ENCODE data around the gene KRT80.

The KRT80 gene

DNA sequence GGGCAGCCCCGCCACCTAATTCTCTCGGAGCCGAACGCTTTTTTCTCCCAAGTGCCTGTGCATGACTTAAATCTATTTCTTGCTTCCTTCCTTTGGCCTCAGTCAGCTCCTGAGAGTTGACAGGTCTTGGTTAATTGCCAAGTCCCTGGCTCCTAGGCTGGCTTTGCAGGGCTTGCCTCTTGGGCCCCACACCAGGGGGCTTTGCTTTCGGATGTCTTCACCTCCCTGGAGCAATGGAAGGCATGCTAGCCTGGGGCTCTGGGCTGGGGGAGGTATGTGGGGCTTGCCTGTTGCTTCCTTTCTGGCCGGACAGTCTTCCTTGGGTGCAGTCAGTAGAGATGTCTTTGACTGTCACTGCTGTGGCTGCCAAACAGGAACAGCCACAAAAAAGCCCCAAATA lies 2.2 kb upstream of the KRT80 start:
- no peaks in the 10 kb centered on the region for H3K27me3 ChIP-seq (ENCODE audit: control insufficient read depth, insufficient read depth, low read length)
- no peaks in the 10 kb centered on the region for H3K36me3 ChIP-seq (ENCODE audit: control insufficient read depth, insufficient read depth, low read length)
- no peak overlapping the region for H3K27ac ChIP-seq
- H2AFZ ChIP-seq, result no peak overlapping the region
- H3K4me2 ChIP-seq (ENCODE audit: low read length), result peak overlapping the region; percentile 30
- TF ChIP-seq CTCF (IDR thresholded peaks at IDR 0.05), result no peak
- H3K79me2 ChIP-seq, result no peaks in the 10 kb centered on the region
- H3K9me3 ChIP-seq (ENCODE audit: control insufficient read depth, low read length), result no peaks in the 10 kb centered on the region
- H3K4me3 ChIP-seq (ENCODE audit: low read depth, low read length), result no peak overlapping the region
- peaks cover 21% of the 10 kb centered on the region for H3K4me1 ChIP-seq
- no peak overlapping the region for H3K9ac ChIP-seq

DNA sequence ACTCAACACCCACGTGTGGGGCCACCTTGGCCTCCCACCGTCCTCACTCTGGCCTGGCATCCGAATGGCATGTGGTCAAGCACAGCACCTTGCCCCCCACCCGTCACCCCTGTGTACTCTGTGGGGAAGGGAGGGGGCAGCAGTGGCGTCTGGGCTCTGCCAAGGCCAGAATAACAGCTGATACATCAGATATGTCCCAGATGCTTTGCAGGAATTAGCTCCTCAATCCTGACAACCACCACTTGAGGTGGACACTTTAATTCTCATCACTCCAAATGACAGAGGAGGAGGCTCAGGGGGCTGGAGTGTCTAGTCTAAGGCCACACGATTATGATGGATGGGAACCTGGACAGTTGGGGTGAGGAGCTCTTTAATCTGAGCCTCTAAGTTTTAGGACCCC lies 1.7 kb upstream of the KRT80 start:
- peak overlapping the region; percentile 30 for H3K4me2 ChIP-seq (ENCODE audit: low read length)
- H3K36me3 ChIP-seq (ENCODE audit: control insufficient read depth, insufficient read depth, low read length), result no peaks in the 10 kb centered on the region
- H3K79me2 ChIP-seq, result no peaks in the 10 kb centered on the region
- TF ChIP-seq CTCF (IDR thresholded peaks at IDR 0.05), result no peak
- H3K9me3 ChIP-seq (ENCODE audit: control insufficient read depth, low read length), result no peaks in the 10 kb centered on the region
- no peak overlapping the region for H3K4me3 ChIP-seq (ENCODE audit: low read depth, low read length)
- no peak overlapping the region for H3K9ac ChIP-seq
- peaks cover 21% of the 10 kb centered on the region for H3K4me1 ChIP-seq
- H3K27me3 ChIP-seq (ENCODE audit: control insufficient read depth, insufficient read depth, low read length), result no peaks in the 10 kb centered on the region
- H2AFZ ChIP-seq, result no peak overlapping the region
- no peak overlapping the region for H3K27ac ChIP-seq

GRCh38 chr12:52190860-52191729 lies 719 bp downstream of the KRT80 start:
- peak overlapping the region; percentile 82 for H3K4me2 ChIP-seq (ENCODE audit: low read length)
- peaks cover 24% of the 10 kb centered on the region for H3K4me1 ChIP-seq
- no peak overlapping the region for H3K9ac ChIP-seq
- H2AFZ ChIP-seq, result no peak overlapping the region
- no peaks in the 10 kb centered on the region for H3K27me3 ChIP-seq (ENCODE audit: control insufficient read depth, insufficient read depth, low read length)
- peak overlapping the region; percentile 59 for H3K4me3 ChIP-seq (ENCODE audit: low read depth, low read length)
- H3K27ac ChIP-seq, result no peak overlapping the region
- TF ChIP-seq CTCF (IDR thresholded peaks at IDR 0.05), result no peak
- no peaks in the 10 kb centered on the region for H3K9me3 ChIP-seq (ENCODE audit: control insufficient read depth, low read length)
- H3K36me3 ChIP-seq (ENCODE audit: control insufficient read depth, insufficient read depth, low read length), result no peaks in the 10 kb centered on the region
- H3K79me2 ChIP-seq, result no peaks in the 10 kb centered on the region

DNA sequence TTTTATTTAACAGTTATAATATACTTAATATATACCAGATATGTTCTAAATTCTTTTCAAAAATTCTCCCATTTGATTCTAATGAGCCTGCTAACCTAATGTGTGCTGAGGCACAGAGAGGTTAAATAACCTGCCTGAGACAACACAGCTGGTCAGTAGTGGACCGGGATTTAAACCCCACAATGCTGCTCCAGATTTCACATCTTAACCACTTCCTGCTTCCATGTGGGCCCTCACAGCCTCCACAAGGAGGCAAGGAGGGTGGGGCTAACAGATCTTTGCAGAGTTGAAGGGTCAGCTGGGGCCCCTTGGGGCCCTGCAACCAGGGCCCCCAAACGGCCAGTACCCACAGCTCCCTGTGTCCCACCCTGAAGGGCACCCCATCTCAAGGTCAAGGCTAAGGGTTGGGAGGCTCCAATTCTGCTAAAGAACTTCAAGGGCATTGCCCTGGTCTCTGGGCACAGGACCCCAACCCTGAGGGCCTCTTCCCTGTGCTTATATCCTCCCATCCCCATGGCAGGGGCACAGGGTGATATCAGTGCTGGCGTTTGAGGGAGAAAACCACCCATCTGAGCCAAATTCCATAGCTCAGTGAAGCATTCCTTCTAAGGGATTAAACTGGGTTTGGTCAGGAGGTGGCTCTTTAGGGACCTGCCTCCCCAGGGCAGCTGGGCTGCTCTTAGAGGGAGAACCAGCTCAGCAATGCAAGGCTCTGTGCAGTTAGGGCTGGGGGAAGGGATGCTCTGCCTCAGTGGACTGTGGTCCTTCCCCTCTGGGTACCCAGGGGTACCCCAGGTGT lies 2.2 kb downstream of the KRT80 start:
- H3K36me3 ChIP-seq (ENCODE audit: control insufficient read depth, insufficient read depth, low read length), result no peaks in the 10 kb centered on the region
- no peak overlapping the region for H2AFZ ChIP-seq
- no peak for TF ChIP-seq CTCF (IDR thresholded peaks at IDR 0.05)
- no peak overlapping the region for H3K4me3 ChIP-seq (ENCODE audit: low read depth, low read length)
- no peak overlapping the region for H3K27ac ChIP-seq
- peaks cover 24% of the 10 kb centered on the region for H3K4me1 ChIP-seq
- no peaks in the 10 kb centered on the region for H3K79me2 ChIP-seq
- no peaks in the 10 kb centered on the region for H3K27me3 ChIP-seq (ENCODE audit: control insufficient read depth, insufficient read depth, low read length)
- peak overlapping the region; percentile 82 for H3K4me2 ChIP-seq (ENCODE audit: low read length)
- H3K9me3 ChIP-seq (ENCODE audit: control insufficient read depth, low read length), result no peaks in the 10 kb centered on the region
- no peak overlapping the region for H3K9ac ChIP-seq

Measured in parathyroid adenoma (tissue), 2 donors.